OCI-LY7 (cell line): ENCODE data around the gene NMB.

ENCODE experiments used
- CTCF ChIP-seq: fragments of 200-600 bp; sonication (generic); conservative IDR thresholded peaks from 2 replicates; pipeline ENCODE4 v1.5.1; 2014; ENCODE audit warnings: mild to moderate bottlenecking, antibody characterized with exemption, low read length, moderate library complexity, mixed read lengths
- EZH2phosphoT487 ChIP-seq: fragments of 200-600 bp; sonication (generic); IDR thresholded peaks from 2 replicates; pipeline ENCODE4 v1.6.1; 2018; ENCODE audit warnings: low read depth, borderline replicate concordance, mild to moderate bottlenecking, mixed run types, antibody characterized with exemption, low read length, moderate library complexity, mixed read lengths

- TF ChIP-seq CTCF (no peak), EZH2phosphoT487 (no peak)
Observed at GRCh38 chr15:84609818-84610525, 48.0 kb downstream of the NMB start.
